Epithelial cell of esophagus (primary cell): ENCODE data around the gene ESM1.
A peak's percentile ranks its signal among the peaks of the same experiment; 100 is the strongest.

ENCODE experiments used
- DNase-seq: peaks from one replicate; pipeline ENCODE4 v3.0.0; 2010; ENCODE audit warnings: low read depth
- H3K4me3 ChIP-seq: 2 replicates; pipeline ENCODE4 v1.5.1; 2011; ENCODE audit warnings: mild to moderate bottlenecking, low read length, control low read depth
- CTCF ChIP-seq: IDR thresholded peaks from 2 replicates; pipeline ENCODE4 v1.5.1; 2011; ENCODE audit warnings: low read depth, mild to moderate bottlenecking, low read length, control low read depth, inconsistent platforms; ENCODE audit not compliant: insufficient read depth; ENCODE audit errors: missing control alignments

Gene ESM1

GRCh38 chr5:54964405-54964804 is 21.0 kb downstream of the ESM1 start:
- no peak for TF ChIP-seq CTCF
- H3K4me3 ChIP-seq: no peak overlapping the region
- DNase-seq: no peak

GRCh38 chr5:54959673-54960418 is 25.5 kb downstream of the ESM1 start:
- TF ChIP-seq CTCF: peak; percentile 35
- peak; percentile 23 for DNase-seq
- H3K4me3 ChIP-seq: no peak overlapping the region

GRCh38 chr5:54956922-54957321 is 28.5 kb downstream of the ESM1 start:
- H3K4me3 ChIP-seq: no peak overlapping the region
- TF ChIP-seq CTCF: no peak
- no peak for DNase-seq

- TF ChIP-seq CTCF: no peak
- DNase-seq: no peak
- H3K4me3 ChIP-seq: no peak overlapping the region
Measured at GRCh38 chr5:54947187-54947586, 38.2 kb downstream of the ESM1 start.

- no peak for DNase-seq
- TF ChIP-seq CTCF: no peak
- no peak overlapping the region for H3K4me3 ChIP-seq
Measured at GRCh38 chr5:54946306-54946819, 39.0 kb downstream of the ESM1 start.

- DNase-seq: peak; percentile 62
- H3K4me3 ChIP-seq: no peak overlapping the region
- peak; percentile 71 for TF ChIP-seq CTCF
Measured at GRCh38 chr5:54944364-54944763, 41.0 kb downstream of the ESM1 start.
